Tibial nerve (tissue), 4 donors: Measurements from ENCODE around the gene ANKRD40. TPM values are rescaled to one million over a fixed set of nuclear protein-coding genes. Genes with fewer than 3 reads are reported as not detected.

ENCODE experiments used
- DNase-seq, 2 donors: peaks; one replicate each; pipeline ENCODE4 v3.0.0-alpha.2; 2019; ENCODE audit warnings: low spot score in 2 of 2
- H3K27ac ChIP-seq, 4 donors: fragments of 200-600 bp; sonication (generic) in 3 of 4; one replicate each; pipeline ENCODE4 v1.5.1; 2017 to 2019; ENCODE audit warnings: mild to moderate bottlenecking in 1 of 4
- H3K27me3 ChIP-seq, 2 donors: fragments of 200-600 bp; sonication (generic) in 1 of 2; one replicate each; pipeline versions ENCODE4 v1.5.1 to v1.6.0; 2017 to 2019
- H3K36me3 ChIP-seq, 3 donors: fragments of 200-600 bp; sonication (generic); one replicate each; pipeline ENCODE4 v1.5.1; 2018 to 2019
- H3K4me1 ChIP-seq, 4 donors: fragments of 200-600 bp; sonication (generic) in 3 of 4; one replicate each; pipeline ENCODE4 v1.5.1; 2017 to 2019
- H3K4me3 ChIP-seq, 4 donors: fragments of 200-600 bp; sonication (generic) in 3 of 4; one replicate each; pipeline ENCODE4 v1.5.1; 2017 to 2019; ENCODE audit warnings: mild to moderate bottlenecking in 1 of 4, moderate library complexity in 1 of 4
- H3K9me3 ChIP-seq, 4 donors: fragments of 200-600 bp; sonication (generic) in 3 of 4; one replicate each; pipeline ENCODE4 v1.5.1; 2017 to 2019
- EP300 ChIP-seq, 2 donors: sonication (generic); formaldehyde crosslinking; IDR thresholded peaks; one replicate each; pipeline ENCODE4 v1.6.1; 2017; ENCODE audit warnings: antibody characterized with exemption in 2 of 2, mild to moderate bottlenecking in 1 of 2
- POLR2A ChIP-seq, 2 donors: fragments of 450-650 bp; IDR thresholded peaks; one replicate each; pipeline ENCODE4 v1.6.1; 2017; ENCODE audit warnings: antibody characterized with exemption in 2 of 2, mild to moderate bottlenecking in 2 of 2, moderate library complexity in 2 of 2
- WGBS, 2 donors: methylation state at CpG; one replicate each; pipeline ENCODE4 v1.1.5; 2018; 5-methylcytosine and 5-hydroxymethylcytosine counted together
- total RNA-seq, 4 donors: library from RNA; depleted of rRNA; stranded (reverse); fragments of >200 nt; gene quantifications; one replicate each; pipeline ENCODE4 v1.1.0, GENCODE V29; 2016
- TF ChIP-seq, protein P1 (sequence below), 5 experiments: fragments of 200-600 bp in 3 of 5; fragments of 450-650 bp in 2 of 5; sonication (generic) in 3 of 5; IDR thresholded peaks; one replicate each; pipeline ENCODE4 v1.5.1; 2016 to 2019; ENCODE audit warnings: antibody characterized with exemption in 5 of 5, mild to moderate bottlenecking in 3 of 5, moderate library complexity in 2 of 5

The ANKRD40 gene
- total RNA-seq, 4 donors from 2014 or later: 48.0 to 80.6 (median 55.0) TPM

- Histone ChIP-seq H3K4me3 (no peak overlapping the region), H3K36me3 (peaks cover 0 to 14% (median 0%) of the 10 kb centered on the region in 3 donors), H3K27me3 (no peaks in the 10 kb centered on the region), H3K4me1 (peaks cover 0 to 24% (median 9%) of the 10 kb centered on the region in 4 donors), H3K9me3 (no peaks in the 10 kb centered on the region), H3K27ac (no peak overlapping the region)
- 99 to 100% methylated on average over 3 of the region's 3 CpGs for WGBS, 2 donors
- no peak for DNase-seq
- TF ChIP-seq EP300 (IDR thresholded peaks at IDR 0.05) (no peak), POLR2A (IDR thresholded peaks at IDR 0.05) (no peak)
- TF ChIP-seq, protein P1, sequence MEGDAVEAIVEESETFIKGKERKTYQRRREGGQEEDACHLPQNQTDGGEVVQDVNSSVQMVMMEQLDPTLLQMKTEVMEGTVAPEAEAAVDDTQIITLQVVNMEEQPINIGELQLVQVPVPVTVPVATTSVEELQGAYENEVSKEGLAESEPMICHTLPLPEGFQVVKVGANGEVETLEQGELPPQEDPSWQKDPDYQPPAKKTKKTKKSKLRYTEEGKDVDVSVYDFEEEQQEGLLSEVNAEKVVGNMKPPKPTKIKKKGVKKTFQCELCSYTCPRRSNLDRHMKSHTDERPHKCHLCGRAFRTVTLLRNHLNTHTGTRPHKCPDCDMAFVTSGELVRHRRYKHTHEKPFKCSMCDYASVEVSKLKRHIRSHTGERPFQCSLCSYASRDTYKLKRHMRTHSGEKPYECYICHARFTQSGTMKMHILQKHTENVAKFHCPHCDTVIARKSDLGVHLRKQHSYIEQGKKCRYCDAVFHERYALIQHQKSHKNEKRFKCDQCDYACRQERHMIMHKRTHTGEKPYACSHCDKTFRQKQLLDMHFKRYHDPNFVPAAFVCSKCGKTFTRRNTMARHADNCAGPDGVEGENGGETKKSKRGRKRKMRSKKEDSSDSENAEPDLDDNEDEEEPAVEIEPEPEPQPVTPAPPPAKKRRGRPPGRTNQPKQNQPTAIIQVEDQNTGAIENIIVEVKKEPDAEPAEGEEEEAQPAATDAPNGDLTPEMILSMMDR (IDR thresholded peaks at IDR 0.05): no peak
Observed at GRCh38 chr17:50688245-50688644, 19.5 kb downstream of the ANKRD40 start.

- Histone ChIP-seq H3K4me3 (no peak overlapping the region), H3K36me3 (peaks cover 0 to 6% (median 0%) of the 10 kb centered on the region in 3 donors), H3K9me3 (no peaks in the 10 kb centered on the region), H3K27ac (peak overlapping the region in 2 of 4 donors; percentile 48 to 57), H3K4me1 (peaks cover 0 to 24% (median 9%) of the 10 kb centered on the region in 4 donors), H3K27me3 (no peaks in the 10 kb centered on the region)
- 88 to 92% methylated on average over 16 of the region's 16 CpGs for WGBS, 2 donors
- peak in 1 of 2 donors; percentile 4 for TF ChIP-seq EP300 (IDR thresholded peaks at IDR 0.05)
- TF ChIP-seq, protein P1 (IDR thresholded peaks at IDR 0.05): no peak
- DNase-seq: no peak
Observed at GRCh38 chr17:50687200-50688066, 20.3 kb downstream of the ANKRD40 start.

- DNase-seq: no peak
Observed at GRCh38 chr17:50686494-50687199, 21.1 kb downstream of the ANKRD40 start.

GRCh38 chr17:50685691-50686493 is 21.8 kb downstream of the ANKRD40 start:
- Histone ChIP-seq H3K27ac (peak overlapping the region in 1 of 4 donors; percentile 69), H3K4me1 (peaks cover 0 to 20% (median 8%) of the 10 kb centered on the region in 4 donors), H3K36me3 (no peaks in the 10 kb centered on the region), H3K9me3 (no peaks in the 10 kb centered on the region), H3K4me3 (no peak overlapping the region), H3K27me3 (no peaks in the 10 kb centered on the region)
- no peak for TF ChIP-seq POLR2A (IDR thresholded peaks at IDR 0.05)
- TF ChIP-seq, protein P1 (IDR thresholded peaks at IDR 0.05): no peak
- no peak for TF ChIP-seq EP300 (IDR thresholded peaks at IDR 0.05)
- DNase-seq: no peak
- WGBS, 2 donors: 83 to 84% methylated on average over 17 of the region's 17 CpGs

More at GRCh38 chr17:50686494-50687199, 21.1 kb downstream of the ANKRD40 start:
- peaks cover 0 to 23% (median 9%) of the 10 kb centered on the region in 4 donors for H3K4me1 ChIP-seq
- no peaks in the 10 kb centered on the region for H3K27me3 ChIP-seq
- no peak overlapping the region for H3K4me3 ChIP-seq
- TF ChIP-seq, protein P1 (IDR thresholded peaks at IDR 0.05): no peak
- TF ChIP-seq POLR2A (IDR thresholded peaks at IDR 0.05) (no peak), EP300 (IDR thresholded peaks at IDR 0.05) (no peak)
- no peaks in the 10 kb centered on the region for H3K36me3 ChIP-seq
- H3K9me3 ChIP-seq: no peaks in the 10 kb centered on the region
- H3K27ac ChIP-seq: peak overlapping the region in 2 of 4 donors; percentile 48 to 69
- WGBS, 2 donors: 66 to 71% methylated on average over 14 of the region's 14 CpGs
